Cardiac fibroblast (primary cell): ENCODE results near the gene PRDX3.
"Not testable (repeated sequence)": the region's sequence is repeated elsewhere in the genome, so short reads cannot be mapped to it uniquely, and the experiment has no call there.

ENCODE experiments used
- DNase-seq, 2 donors: peaks; one replicate each; pipeline versions ENCODE4 v3.0.0 to v3.0.0-alpha.2; 2010; ENCODE audit warnings: low read depth in 2 of 2
- H3K4me3 ChIP-seq, 2 donors: replicated peaks in 1 of 2; 1 replicate in 1 of 2; 2 replicates in 1 of 2; pipeline ENCODE4 v1.5.1; 2011; ENCODE audit warnings: low read depth in 2 of 2, low read length in 2 of 2, mild to moderate bottlenecking in 2 of 2, moderate library complexity in 1 of 2
- CTCF ChIP-seq: IDR thresholded peaks from one replicate; pipeline ENCODE4 v1.5.1; 2011; ENCODE audit warnings: low read depth, mild to moderate bottlenecking, low read length, inconsistent platforms

Gene PRDX3

GRCh38 chr10:119153661-119154060 is 25.0 kb downstream of the PRDX3 start:
- DNase-seq, result no peak
- H3K4me3 ChIP-seq, result no peak overlapping the region
- TF ChIP-seq CTCF, result no peak

- no peak for TF ChIP-seq CTCF
- no peak for DNase-seq
- no peak overlapping the region for H3K4me3 ChIP-seq
These were observed 25.6 kb downstream of the PRDX3 start for GRCh38 chr10:119153041-119153440.

GRCh38 chr10:119151601-119152000 is 27.0 kb downstream of the PRDX3 start:
- H3K4me3 ChIP-seq, DNase-seq: not testable (repeated sequence)

- H3K4me3 ChIP-seq, result no peak overlapping the region
- DNase-seq, result no peak
- TF ChIP-seq CTCF, result no peak
These were observed 28.9 kb downstream of the PRDX3 start for GRCh38 chr10:119149729-119150128.

GRCh38 chr10:119149157-119149556 is 29.5 kb downstream of the PRDX3 start:
- no peak overlapping the region for H3K4me3 ChIP-seq
- no peak for TF ChIP-seq CTCF
- DNase-seq, result no peak

- no peak for DNase-seq
- no peak for TF ChIP-seq CTCF
- no peak overlapping the region for H3K4me3 ChIP-seq
These were observed 35.0 kb downstream of the PRDX3 start for GRCh38 chr10:119143657-119144056.

GRCh38 chr10:119140603-119141245 is 37.9 kb downstream of the PRDX3 start:
- H3K4me3 ChIP-seq, result no peak overlapping the region
- no peak for TF ChIP-seq CTCF
- DNase-seq, result no peak
